ENCODE results near the gene DMRTA2.

DNA sequence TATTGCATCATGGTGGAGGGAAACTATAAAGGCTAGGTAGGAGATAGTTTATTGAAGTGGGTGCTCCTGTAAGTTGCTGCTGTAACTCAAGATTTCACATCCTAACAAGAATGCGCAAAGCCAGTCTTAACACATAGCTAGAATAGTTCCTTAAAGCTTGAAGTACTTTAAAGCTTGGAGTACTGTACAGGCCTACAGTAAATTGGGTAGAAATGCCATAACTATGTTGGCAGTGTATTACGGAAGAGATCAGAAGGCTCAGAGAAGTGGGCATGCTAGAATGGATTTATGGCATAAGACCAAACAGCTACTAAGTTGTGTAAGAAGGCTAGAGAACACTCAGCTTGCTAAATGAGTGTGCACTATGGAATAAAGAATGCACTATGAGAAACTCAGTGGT lies 44.5 kb downstream of the DMRTA2 start:
- TF ChIP-seq POLR2A (IDR thresholded peaks at IDR 0.05; ENCODE audit: low read depth, low read length) (no peak), POLR2AphosphoS5 (IDR thresholded peaks at IDR 0.05; ENCODE audit: low read depth, low read length) (no peak), SPI1 (IDR thresholded peaks at IDR 0.05; ENCODE audit: low read depth, low read length) (no peak)
